OCI-LY3 (cell line): ENCODE measurements around the gene CELSR2.

Source experiments
- CTCF ChIP-seq: fragments of 200-600, 300-600 bp; sonication (generic); IDR thresholded peaks from 2 replicates; pipeline ENCODE4 v1.5.1; 2014; ENCODE audit warnings: antibody characterized with exemption, low read length, low read depth
- EZH2phosphoT487 ChIP-seq: fragments of 200-600 bp; shearing (Covaris generic); IDR thresholded peaks from 2 replicates; pipeline ENCODE4 v1.6.1; 2018; ENCODE audit warnings: antibody characterized with exemption, mixed run types, low read depth

- TF ChIP-seq CTCF (no peak), EZH2phosphoT487 (no peak)
These were observed 44.9 kb upstream of the CELSR2 start for GRCh38 chr1:109204484-109204883.
